GM19351 (cell line): ENCODE data around the gene SYNM.

Experiments used
- ATAC-seq: cut with Tn5 transposase; IDR thresholded peaks from one replicate; pipeline ENCODE4 v1.9.1; 2021; ENCODE audit warnings: mild to moderate bottlenecking, moderate library complexity; ENCODE audit not compliant: unreplicated experiment

SYNM gene

GRCh38 chr15:99138491-99138982 lies 33.7 kb downstream of the SYNM start:
- no peak for ATAC-seq

- no peak for ATAC-seq
Measured at GRCh38 chr15:99139276-99139675, 34.4 kb downstream of the SYNM start.

- ATAC-seq = no peak
Measured at GRCh38 chr15:99140590-99140989, 35.7 kb downstream of the SYNM start.

- ATAC-seq = no peak
Measured at GRCh38 chr15:99141943-99142342, 37.1 kb downstream of the SYNM start.

- ATAC-seq = no peak
Measured at GRCh38 chr15:99142562-99142961, 37.7 kb downstream of the SYNM start.

- no peak for ATAC-seq
Measured at GRCh38 chr15:99143242-99143641, 38.4 kb downstream of the SYNM start.

- no peak for ATAC-seq
Measured at GRCh38 chr15:99143655-99144610, 39.1 kb downstream of the SYNM start.

- no peak for ATAC-seq
Measured at GRCh38 chr15:99145005-99145404, 40.1 kb downstream of the SYNM start.

GRCh38 chr15:99145778-99146177 lies 40.9 kb downstream of the SYNM start:
- ATAC-seq = no peak

- no peak for ATAC-seq
Measured at GRCh38 chr15:99146661-99147060, 41.8 kb downstream of the SYNM start.

GRCh38 chr15:99148851-99149276 lies 44.0 kb downstream of the SYNM start:
- no peak for ATAC-seq

GRCh38 chr15:99149366-99149765 lies 44.5 kb downstream of the SYNM start:
- no peak for ATAC-seq

GRCh38 chr15:99151156-99151555 lies 46.3 kb downstream of the SYNM start:
- no peak for ATAC-seq

GRCh38 chr15:99153026-99153535 lies 48.2 kb downstream of the SYNM start:
- ATAC-seq = no peak

GRCh38 chr15:99154271-99154670 lies 49.4 kb downstream of the SYNM start:
- ATAC-seq = no peak

GRCh38 chr15:99155961-99156443 lies 51.1 kb downstream of the SYNM start:
- no peak for ATAC-seq

GRCh38 chr15:99157456-99157855 lies 52.6 kb downstream of the SYNM start:
- ATAC-seq = no peak

- ATAC-seq = no peak
Measured at GRCh38 chr15:99158626-99159412, 53.9 kb downstream of the SYNM start.

GRCh38 chr15:99163271-99164062 lies 58.6 kb downstream of the SYNM start:
- no peak for ATAC-seq

GRCh38 chr15:99164119-99164518 lies 59.2 kb downstream of the SYNM start:
- no peak for ATAC-seq
